ENCODE measurements around the gene LDB2. TPM values are rescaled to one million over a fixed set of nuclear protein-coding genes. Genes with fewer than 3 reads are reported as not detected.
A peak's percentile ranks its signal among the peaks of the same experiment; 100 is the strongest.

Gene LDB2
- total RNA-seq, 2 donors from 2014 or later: 31.0 to 34.1 TPM

- DNase-seq (ENCODE audit: low spot score) (no peak), ATAC-seq (ENCODE audit: insufficient number of reproducible peaks, low FRiP score, low read depth) (no peak)
- Histone ChIP-seq H3K36me3 (no peaks in the 10 kb centered on the region), H3K27ac (no peak overlapping the region), H3K27me3 (replicated peaks; ENCODE audit: insufficient read depth) (no peaks in the 10 kb centered on the region), H3K4me1 (ENCODE audit: control insufficient read depth in 1 of 2, low read depth in 2 of 2) (peaks cover 15 to 30% of the 10 kb centered on the region in 2 donors), H3K9me3 (no peaks in the 10 kb centered on the region), H3K4me3 (no peak overlapping the region)
- no peak for TF ChIP-seq CTCF (IDR thresholded peaks at IDR 0.05)
Measured at GRCh38 chr4:16694173-16694883, 204.1 kb downstream of the LDB2 start.

GRCh38 chr4:16693641-16694040, 204.8 kb downstream of the LDB2 start:
- no peak for ATAC-seq (ENCODE audit: insufficient number of reproducible peaks, low FRiP score, low read depth)
- peak overlapping the region; percentile 70 to 73 for H3K27ac ChIP-seq
- H3K4me3 ChIP-seq: no peak overlapping the region
- no peaks in the 10 kb centered on the region for H3K27me3 ChIP-seq (replicated peaks; ENCODE audit: insufficient read depth)
- no peaks in the 10 kb centered on the region for H3K36me3 ChIP-seq
- no peak for TF ChIP-seq CTCF (IDR thresholded peaks at IDR 0.05)
- DNase-seq (ENCODE audit: low spot score): no peak
- H3K4me1 ChIP-seq (ENCODE audit: control insufficient read depth in 1 of 2, low read depth in 2 of 2): peaks cover 15 to 30% of the 10 kb centered on the region in 2 donors
- H3K9me3 ChIP-seq: no peaks in the 10 kb centered on the region

GRCh38 chr4:16692961-16693506, 205.4 kb downstream of the LDB2 start:
- Histone ChIP-seq H3K4me1 (ENCODE audit: control insufficient read depth in 1 of 2, low read depth in 2 of 2) (peaks cover 15 to 30% of the 10 kb centered on the region in 2 donors), H3K9me3 (no peaks in the 10 kb centered on the region), H3K36me3 (no peaks in the 10 kb centered on the region), H3K27me3 (replicated peaks; ENCODE audit: insufficient read depth) (no peaks in the 10 kb centered on the region), H3K4me3 (peak overlapping the region; percentile 22), H3K27ac (peak overlapping the region; percentile 70 to 73)
- peak; percentile 70 for ATAC-seq (ENCODE audit: insufficient number of reproducible peaks, low FRiP score, low read depth)
- DNase-seq (ENCODE audit: low spot score): no peak
- TF ChIP-seq CTCF (IDR thresholded peaks at IDR 0.05): no peak

- TF ChIP-seq CTCF (IDR thresholded peaks at IDR 0.05): no peak
Measured at GRCh38 chr4:16692524-16692923, 205.9 kb downstream of the LDB2 start.

GRCh38 chr4:16692046-16692445, 206.4 kb downstream of the LDB2 start:
- peak overlapping the region; percentile 70 to 73 for H3K27ac ChIP-seq
- no peaks in the 10 kb centered on the region for H3K36me3 ChIP-seq
- no peak for DNase-seq (ENCODE audit: low spot score)
- H3K4me1 ChIP-seq (ENCODE audit: control insufficient read depth in 1 of 2, low read depth in 2 of 2): peaks cover 15 to 30% of the 10 kb centered on the region in 2 donors
- no peak for TF ChIP-seq CTCF (IDR thresholded peaks at IDR 0.05)
- H3K9me3 ChIP-seq: no peaks in the 10 kb centered on the region
- no peak overlapping the region for H3K4me3 ChIP-seq
- ATAC-seq (ENCODE audit: insufficient number of reproducible peaks, low FRiP score, low read depth): no peak
- no peaks in the 10 kb centered on the region for H3K27me3 ChIP-seq (replicated peaks; ENCODE audit: insufficient read depth)

More at GRCh38 chr4:16692524-16692923, 205.9 kb downstream of the LDB2 start:
- no peaks in the 10 kb centered on the region for H3K36me3 ChIP-seq
- H3K9me3 ChIP-seq: no peaks in the 10 kb centered on the region
- ATAC-seq (ENCODE audit: insufficient number of reproducible peaks, low FRiP score, low read depth) (no peak), DNase-seq (ENCODE audit: low spot score) (no peak)
- peak overlapping the region; percentile 22 for H3K4me3 ChIP-seq
- peak overlapping the region; percentile 70 to 73 for H3K27ac ChIP-seq
- H3K27me3 ChIP-seq (replicated peaks; ENCODE audit: insufficient read depth): no peaks in the 10 kb centered on the region
- peaks cover 15 to 30% of the 10 kb centered on the region in 2 donors for H3K4me1 ChIP-seq (ENCODE audit: control insufficient read depth in 1 of 2, low read depth in 2 of 2)
